Measurements from ENCODE around the gene CAMSAP2.

The CAMSAP2 gene

DNA sequence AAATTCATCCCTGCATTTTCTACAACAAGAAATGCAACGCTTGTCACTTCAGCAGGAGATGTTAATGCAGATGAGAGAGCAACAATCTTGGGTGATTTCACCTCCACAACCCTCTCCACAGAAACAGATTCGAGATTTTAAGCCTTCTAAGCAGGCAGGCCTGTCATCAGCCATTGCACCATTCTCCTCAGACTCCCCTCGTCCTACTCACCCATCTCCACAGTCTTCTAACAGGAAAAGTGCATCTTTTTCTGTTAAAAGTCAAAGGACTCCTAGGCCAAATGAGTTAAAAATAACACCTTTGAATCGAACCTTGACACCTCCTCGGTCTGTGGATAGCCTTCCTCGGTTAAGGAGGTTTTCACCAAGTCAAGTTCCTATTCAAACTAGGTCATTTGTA lies 110.7 kb downstream of the CAMSAP2 start:
- no peak for DNase-seq

GRCh38 chr1:200850554-200850953 lies 111.9 kb downstream of the CAMSAP2 start:
- no peak for DNase-seq

GRCh38 chr1:200856716-200857357 lies 118.1 kb downstream of the CAMSAP2 start:
- DNase-seq = no peak

DNA sequence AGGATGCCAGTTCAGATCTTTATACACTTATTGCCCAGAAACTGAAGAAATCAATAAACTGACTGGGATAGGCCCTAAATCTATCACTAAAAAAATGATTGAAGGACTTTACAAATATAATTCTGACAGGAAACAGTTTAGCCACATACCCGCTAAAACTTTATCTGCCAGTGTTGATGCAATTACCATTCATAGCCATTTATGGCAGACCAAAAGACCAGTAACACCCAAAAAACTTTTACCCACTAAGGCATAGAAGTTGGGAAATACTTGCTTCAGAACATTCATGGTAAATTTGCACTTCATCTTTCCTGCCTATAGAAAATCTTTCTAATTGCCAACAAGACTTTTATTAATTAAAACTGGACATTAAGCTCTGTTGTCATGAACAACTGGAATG lies 119.1 kb downstream of the CAMSAP2 start:
- DNase-seq = no peak

GRCh38 chr1:200861937-200862647 lies 123.4 kb downstream of the CAMSAP2 start:
- DNase-seq = no peak

DNA sequence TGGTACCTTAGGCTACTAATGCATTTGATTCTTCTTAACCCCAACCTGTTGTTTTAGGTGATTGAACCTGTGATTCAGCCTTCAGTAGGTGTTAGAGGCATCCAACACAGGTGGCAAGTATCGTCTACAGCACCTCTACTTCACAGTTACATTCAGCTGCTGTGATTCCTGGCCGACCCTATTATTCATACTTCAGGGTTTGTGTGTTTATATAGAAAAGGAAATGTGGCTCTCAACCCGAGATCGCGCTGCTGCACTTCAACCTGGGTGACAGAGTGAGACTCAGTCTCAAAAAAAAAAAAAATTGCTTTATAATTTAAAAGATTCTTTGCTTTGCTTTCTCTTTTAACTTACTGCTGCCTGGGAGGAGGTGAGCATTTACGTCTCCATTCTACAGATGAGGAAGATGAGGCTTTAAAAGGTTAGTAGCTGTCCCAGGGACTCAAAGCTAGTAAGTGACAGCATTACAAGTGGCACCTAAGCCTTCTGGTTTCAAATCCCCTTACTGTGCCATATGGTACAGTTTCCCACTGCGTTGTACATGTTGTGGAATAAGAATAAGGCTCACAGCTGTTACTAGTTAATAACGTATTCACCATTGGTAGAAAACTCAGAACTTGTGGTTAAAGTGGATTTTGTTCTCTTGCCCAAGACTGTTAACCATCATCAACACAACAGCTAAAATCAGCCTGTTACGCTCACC lies 124.2 kb downstream of the CAMSAP2 start:
- DNase-seq = no peak

DNA sequence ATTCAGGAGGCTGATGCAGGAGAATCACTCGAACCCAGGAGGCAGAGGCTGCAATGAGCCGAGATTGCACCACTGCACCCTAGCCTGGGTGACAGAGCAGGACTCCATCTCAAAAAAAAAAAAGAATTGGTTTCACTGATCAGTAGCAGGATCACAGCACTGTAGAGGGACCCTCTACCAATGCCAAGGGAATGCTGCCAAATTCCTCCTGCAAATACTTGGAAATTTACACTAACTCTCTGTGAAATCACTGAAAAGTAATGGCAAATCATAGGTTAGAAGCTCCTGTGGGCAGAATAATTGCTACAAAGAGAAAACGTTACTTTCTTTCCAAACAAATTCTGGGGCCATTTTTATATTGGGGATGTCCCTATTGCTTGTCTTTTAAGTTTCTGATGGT lies 127.4 kb downstream of the CAMSAP2 start:
- DNase-seq = no peak

- DNase-seq = no peak
These were observed 127.8 kb downstream of the CAMSAP2 start for GRCh38 chr1:200866521-200866920.

DNA sequence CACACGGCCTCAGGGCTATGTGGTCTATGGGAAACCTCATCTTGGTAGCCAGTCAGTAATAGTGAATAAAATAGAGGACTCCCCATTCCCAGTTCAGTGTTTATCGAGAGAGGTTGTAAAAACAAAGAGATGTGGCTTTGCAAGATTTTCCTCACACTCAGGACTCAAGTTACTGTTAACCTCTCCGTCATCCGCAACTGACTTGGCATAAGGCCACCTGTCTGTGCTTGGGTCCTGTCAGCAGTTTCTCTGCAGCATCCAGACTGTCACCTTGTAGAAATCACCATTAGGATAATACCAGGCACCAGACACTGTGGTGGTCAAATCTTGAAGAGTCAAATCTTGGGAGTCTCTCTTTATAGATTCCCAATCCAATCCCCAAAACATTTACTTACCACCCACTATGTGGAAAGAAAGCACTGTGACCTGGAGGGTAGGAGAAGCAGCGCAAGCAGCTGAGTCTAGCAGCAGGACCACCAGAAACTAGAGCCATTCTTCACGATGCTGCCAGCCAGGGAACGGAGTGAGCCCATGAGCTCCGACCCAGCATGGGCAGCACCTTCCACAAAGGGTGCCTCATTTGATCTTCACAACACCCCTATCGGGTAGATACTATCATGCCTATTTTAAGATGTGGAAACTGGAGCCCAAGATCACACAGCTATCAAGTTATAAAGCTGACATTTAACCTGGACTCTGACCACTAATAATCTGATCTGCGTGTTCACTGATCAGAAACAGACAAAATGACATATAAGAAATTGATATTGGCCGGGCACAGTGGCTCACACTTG lies 128.5 kb downstream of the CAMSAP2 start:
- DNase-seq = no peak

- DNase-seq = no peak
These were observed 130.7 kb downstream of the CAMSAP2 start for GRCh38 chr1:200869376-200869752.

GRCh38 chr1:200869753-200870391 lies 131.2 kb downstream of the CAMSAP2 start:
- DNase-seq = no peak

GRCh38 chr1:200872446-200873115 lies 133.9 kb downstream of the CAMSAP2 start, which contains the start of gene GPR25:
Gene GPR25 (plus strand): TSS chr1:200872981. CDS start chr1:200873038, 57 bp downstream.
- DNase-seq = no peak

DNA sequence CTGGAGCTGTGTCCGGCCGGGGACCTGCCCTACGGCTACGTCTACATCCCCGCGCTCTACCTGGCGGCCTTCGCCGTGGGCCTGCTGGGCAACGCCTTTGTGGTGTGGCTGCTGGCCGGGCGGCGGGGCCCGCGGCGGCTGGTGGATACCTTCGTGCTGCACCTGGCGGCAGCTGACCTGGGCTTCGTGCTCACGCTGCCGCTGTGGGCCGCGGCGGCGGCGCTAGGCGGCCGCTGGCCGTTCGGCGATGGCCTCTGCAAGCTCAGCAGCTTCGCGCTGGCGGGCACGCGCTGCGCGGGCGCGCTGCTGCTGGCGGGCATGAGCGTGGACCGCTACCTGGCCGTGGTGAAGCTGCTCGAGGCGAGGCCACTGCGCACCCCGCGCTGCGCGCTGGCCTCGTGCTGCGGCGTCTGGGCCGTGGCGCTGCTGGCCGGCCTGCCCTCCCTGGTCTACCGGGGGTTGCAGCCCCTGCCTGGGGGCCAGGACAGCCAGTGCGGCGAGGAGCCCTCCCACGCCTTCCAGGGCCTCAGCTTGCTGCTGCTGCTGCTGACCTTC lies 134.5 kb downstream of the CAMSAP2 start:
- peak; percentile 83 for DNase-seq

GRCh38 chr1:200873671-200874397 lies 135.1 kb downstream of the CAMSAP2 start:
- peak; percentile 76 for DNase-seq

DNA sequence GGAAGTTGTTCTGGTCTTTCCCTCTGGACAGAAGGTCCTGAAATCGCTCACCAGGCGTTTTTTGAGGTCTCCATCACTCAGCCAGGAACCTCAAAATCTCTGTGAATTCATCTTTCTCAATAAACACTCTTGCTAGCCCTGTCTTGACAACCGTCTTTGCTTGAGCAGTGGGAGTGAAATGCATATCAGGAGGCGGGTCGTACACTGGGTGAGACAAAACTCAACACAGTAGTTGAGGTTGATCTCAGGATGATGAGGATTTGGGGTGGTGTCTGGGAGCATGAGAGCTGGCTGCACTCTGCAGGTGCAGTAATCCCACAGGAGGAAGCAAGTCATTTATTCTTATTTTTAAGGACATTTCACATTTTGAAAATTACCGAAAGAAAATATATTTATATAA lies 136.0 kb downstream of the CAMSAP2 start:
- DNase-seq = no peak

GRCh38 chr1:200875416-200875815 lies 136.7 kb downstream of the CAMSAP2 start:
- no peak for DNase-seq

- no peak for DNase-seq
These were observed 138.3 kb downstream of the CAMSAP2 start for GRCh38 chr1:200877010-200877409.

DNA sequence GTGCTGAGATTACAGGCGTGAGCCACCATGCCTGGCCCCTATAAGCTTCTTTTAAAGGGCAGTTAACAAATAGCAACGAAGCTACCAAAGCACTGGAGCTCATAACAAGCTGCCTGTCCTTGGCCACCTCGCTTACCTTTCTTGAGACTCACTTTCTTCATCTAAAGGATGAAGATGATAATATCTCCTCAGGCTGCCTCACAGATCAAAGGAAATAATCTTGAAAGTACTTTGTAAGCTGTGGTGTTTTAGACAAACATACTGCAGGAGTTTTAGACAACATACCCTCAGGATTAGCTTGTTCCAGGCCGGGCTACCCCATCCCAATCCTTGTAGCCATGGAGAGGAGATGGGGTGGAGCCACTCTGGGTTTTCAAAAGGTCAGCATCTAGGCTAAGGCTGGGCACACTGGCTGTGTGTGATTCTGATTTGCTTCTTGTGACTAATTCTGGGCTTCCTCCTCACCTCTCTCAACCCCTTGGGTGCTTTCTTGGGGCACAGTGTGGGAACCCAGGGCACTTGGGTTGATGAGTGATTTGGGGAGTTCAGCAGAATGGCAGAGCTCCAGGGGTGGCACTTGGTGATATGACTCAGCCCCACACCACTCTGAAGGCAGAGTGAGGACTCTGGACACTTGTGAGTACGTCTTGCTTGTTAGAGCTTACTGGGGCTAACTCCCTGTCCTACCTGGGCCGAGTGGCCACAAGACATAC lies 139.3 kb downstream of the CAMSAP2 start:
- DNase-seq = no peak

- no peak for DNase-seq
These were observed 141.5 kb downstream of the CAMSAP2 start for GRCh38 chr1:200880212-200880611.

GRCh38 chr1:200883118-200883517 lies 144.4 kb downstream of the CAMSAP2 start:
- DNase-seq = no peak
